ENCODE results near the gene TMEM123.

TMEM123 gene, protein sequence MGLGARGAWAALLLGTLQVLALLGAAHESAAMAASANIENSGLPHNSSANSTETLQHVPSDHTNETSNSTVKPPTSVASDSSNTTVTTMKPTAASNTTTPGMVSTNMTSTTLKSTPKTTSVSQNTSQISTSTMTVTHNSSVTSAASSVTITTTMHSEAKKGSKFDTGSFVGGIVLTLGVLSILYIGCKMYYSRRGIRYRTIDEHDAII

GRCh38 chr11:102452461-102453301, at the start of gene TMEM123:
Gene TMEM123 (minus strand): TSS chr11:102452765. CDS start chr11:102452623, 142 bp downstream.
- peak; percentile 93 for DNase-seq

GRCh38 chr11:102500829-102501228, 48.3 kb upstream of the TMEM123 start:
- DNase-seq: no peak

GRCh38 chr11:102499931-102500330, 47.4 kb upstream of the TMEM123 start:
- no peak for DNase-seq

- DNase-seq: no peak
These were observed 46.6 kb upstream of the TMEM123 start for GRCh38 chr11:102499151-102499550.

GRCh38 chr11:102497061-102497460, 44.5 kb upstream of the TMEM123 start:
- no peak for DNase-seq

DNA sequence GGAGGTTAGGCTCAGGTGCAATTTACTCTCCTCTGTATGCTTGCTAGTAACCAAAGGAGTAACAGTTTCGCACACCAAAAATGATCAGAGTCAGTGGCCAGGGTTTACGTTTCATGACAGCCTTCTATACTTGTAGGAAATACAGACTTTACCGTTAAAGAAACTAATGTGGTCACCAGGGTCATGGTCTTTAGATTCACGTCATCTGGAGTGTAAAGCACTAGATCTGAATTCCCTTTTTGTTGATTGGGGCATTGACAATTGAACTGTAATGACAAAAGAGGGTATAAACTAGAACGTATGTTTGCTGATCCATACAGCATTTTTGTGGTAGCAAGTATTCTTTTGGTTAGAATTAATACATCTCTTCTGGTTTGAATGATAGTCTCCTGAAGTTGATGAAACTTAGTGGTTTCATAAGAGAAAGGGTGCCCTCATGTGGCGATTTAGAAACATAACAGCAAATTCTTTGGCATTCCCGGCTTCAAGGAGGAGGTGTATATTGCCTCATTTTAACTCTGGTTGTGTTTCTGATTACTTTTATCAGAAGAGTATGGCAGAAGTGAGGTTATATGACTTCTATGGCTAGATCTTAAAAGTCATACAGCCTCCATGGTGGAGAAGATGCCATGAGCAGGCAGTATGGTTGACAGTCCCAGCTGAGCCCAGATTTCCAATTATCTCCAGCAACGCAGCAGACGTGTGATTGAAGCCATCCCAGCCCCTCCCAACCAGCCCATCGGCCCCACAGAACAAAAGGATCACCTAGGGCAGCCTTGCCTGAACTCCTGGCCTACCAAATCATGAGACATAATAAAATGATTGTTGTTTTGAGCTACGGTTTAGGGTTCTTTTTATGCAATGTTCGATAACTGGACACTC, 42.8 kb upstream of the TMEM123 start:
- DNase-seq: peak; percentile 83

DNA sequence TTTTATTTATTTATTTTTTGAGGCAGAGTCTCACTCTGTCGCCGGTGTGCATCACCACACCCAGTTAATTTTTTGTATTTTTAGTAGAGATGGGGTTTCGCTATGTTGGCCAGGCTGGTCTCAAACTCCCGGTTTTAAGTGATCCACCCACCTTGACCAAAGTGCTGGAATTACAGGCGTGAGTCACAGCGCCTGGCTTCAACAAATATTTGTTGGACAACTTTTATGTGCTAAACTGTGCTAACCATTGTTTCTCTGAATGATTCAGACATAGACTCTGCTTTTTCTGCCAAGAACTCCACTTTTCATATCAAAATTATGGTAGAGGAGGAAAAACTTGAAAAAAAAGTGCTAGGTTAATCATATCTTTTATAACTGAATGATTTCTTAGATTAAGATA, 41.7 kb upstream of the TMEM123 start:
- DNase-seq: no peak

GRCh38 chr11:102493524-102493923, 41.0 kb upstream of the TMEM123 start:
- no peak for DNase-seq

GRCh38 chr11:102491969-102492368, 39.4 kb upstream of the TMEM123 start:
- no peak for DNase-seq

GRCh38 chr11:102489186-102490145, 36.9 kb upstream of the TMEM123 start:
- DNase-seq: no peak

- DNase-seq: no peak
These were observed 35.6 kb upstream of the TMEM123 start for GRCh38 chr11:102488208-102488607.

DNA sequence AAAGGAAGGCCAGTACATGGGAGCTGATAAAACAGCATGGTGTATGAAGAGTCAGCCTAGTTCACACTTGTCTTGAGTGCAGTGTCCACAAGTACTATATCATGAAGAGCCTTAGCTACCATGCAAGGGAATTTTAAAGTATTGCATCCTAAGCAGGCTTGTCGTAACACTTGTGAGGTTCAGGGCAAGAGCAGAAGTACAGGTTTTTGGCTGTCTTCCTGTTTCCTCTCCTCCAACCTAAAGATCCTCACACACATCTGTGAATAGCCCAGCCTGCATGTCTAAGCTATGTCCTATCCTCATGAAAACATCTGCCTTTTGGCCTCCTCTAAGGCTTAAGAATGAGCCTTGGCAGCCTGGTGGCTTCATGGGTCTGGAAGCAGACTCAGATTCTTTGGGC, 34.6 kb upstream of the TMEM123 start:
- DNase-seq: no peak

DNA sequence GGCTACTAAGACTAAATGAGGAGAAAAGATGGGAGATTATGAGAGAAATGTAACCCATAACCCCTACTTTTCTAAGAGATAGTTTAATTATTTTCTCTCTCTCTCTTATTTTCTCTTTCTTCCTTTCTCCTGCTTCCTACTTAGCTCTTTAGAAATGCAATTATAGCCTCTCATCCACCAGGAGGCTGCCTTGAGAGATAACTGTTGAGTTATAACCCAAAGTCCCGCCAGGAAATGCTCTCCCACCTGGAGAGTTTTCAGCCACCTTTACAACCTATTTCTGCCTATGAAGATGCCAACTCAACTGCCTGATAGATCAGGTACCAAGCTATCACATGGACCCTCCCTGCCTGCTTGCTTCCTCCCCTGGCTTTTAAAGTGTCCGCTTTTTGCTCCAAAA, 34.0 kb upstream of the TMEM123 start:
- no peak for DNase-seq

GRCh38 chr11:102485095-102485722, 32.6 kb upstream of the TMEM123 start:
- no peak for DNase-seq

DNA sequence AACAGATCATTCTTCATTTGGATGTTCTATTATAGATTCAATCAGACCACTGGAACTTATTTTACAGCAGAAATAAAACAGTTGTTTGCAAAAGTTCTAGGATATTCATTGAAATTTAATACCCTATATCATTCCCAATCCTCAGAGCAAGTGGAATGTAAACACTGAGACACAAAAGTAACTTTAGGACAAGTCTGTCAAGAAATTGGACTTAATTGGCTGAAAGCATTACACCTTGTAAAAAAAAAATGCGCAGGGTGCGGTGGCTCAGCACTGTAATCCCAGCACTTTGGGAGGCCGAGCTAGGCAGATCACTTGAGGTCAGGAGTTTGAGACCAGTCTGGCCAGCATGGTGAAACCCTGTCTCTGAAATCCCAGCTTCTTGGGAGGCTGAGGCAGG, 29.9 kb upstream of the TMEM123 start:
- DNase-seq: no peak

DNA sequence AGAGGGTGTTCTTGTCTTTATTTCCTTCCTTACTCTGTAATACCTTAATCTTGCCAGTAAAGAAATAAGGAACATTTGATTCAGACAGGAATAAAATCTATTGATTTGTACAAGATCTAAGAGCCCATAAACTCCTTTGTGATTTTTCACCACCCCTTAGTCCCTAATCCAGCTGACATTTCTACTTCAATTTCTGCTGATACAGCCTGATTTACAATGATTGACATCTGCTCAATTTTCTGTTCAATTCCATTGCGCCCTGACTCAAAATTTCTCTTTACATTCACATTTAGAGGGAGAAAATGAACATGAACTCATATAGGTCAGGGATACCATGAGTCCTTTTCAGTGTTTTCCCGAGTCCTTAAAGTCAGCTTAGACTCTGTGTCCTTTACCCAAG, 27.2 kb upstream of the TMEM123 start:
- DNase-seq: no peak

- DNase-seq: no peak
These were observed 26.2 kb upstream of the TMEM123 start for GRCh38 chr11:102478673-102479299.

DNA sequence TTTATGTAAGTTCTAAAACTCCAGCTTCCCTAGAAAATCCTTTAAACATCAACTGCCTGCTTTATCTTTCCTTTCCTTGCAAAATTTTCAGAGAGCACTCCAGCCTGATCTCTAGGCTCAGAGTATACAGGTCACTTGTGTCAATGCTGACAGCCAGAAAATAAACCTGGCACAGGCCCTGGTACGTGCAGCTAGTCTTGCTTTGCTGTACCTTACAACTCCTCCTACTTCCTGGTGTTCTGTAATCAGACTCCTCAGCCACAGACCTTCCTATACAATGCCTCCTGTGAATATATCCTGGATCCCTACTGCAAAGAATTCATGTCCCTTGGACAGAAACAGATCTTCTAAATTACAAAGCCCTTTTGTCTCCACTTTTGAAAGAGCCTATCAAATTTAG, 24.2 kb upstream of the TMEM123 start:
- peak; percentile 21 for DNase-seq

DNA sequence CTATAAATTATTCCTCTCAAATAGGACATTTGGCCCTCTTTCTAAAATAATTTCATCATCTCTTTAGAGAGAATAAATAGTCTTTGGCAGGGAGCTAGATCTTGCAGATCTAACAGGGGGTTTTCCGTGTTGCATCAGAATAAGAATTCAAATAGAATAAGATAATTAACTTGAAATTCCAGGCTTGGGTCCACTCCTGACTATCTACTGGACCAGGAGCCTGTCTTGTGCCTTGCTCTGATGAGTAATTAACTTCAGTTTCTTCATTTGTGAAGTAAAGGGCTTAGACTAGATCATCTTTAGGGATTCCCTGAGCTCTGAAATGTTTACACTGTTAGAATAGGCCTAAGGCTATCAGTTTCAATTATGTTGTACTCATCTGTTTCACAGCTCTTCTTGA, 23.5 kb upstream of the TMEM123 start:
- DNase-seq: no peak

DNA sequence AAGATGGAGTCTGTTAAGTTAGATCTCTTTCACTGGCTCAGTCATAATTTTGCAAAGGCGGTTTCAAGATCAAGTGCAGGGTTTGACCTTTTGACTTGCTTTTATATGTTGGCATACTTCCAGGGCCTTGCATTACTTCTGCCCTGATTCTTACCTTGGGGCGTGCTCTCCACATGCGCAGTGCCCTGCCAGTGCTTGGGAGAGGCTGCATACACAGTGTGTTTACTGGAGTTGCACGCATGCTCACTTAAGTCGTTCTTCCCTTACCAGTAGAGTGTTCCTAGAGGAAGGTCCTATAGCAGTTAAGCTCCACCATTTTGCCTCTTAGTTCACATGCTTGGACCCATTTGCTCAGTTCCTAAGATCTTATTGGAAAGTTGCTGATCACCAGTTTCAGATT, 21.0 kb upstream of the TMEM123 start:
- DNase-seq: no peak

GRCh38 chr11:102472127-102472526, 19.6 kb upstream of the TMEM123 start:
- DNase-seq: no peak

All from DMS79 treated with DMSO at 0.1 percent for 48 hours (cell line).